Endothelial cell of umbilical vein (primary cell): ENCODE data around the gene RYR3. TPM values are rescaled to one million over a fixed set of nuclear protein-coding genes. Genes with fewer than 3 reads are reported as not detected.

ENCODE experiments used
- BruUV-seq: library from RNA; stranded (reverse); fragments of 400-500 nt; replicated peaks from 2 replicates; lab custom pipeline; 2021; lab: Mats Ljungman, UMichigan
- CTCF ChIA-PET: fragments of 300-600, 350-600 bp; sonication (Branson Sonifier 250); formaldehyde crosslinking; loops from one replicate; lab custom pipeline; 2021; ENCODE audit warnings: antibody characterized with exemption, inconsistent platforms; lab: Charles Lee
- POLR2A ChIA-PET: fragments of 300-600, 350-600 bp; sonication (Branson Sonifier 250); formaldehyde crosslinking; loops from one replicate; lab custom pipeline; 2021; ENCODE audit warnings: antibody characterized with exemption, inconsistent platforms; lab: Charles Lee
- DNase-seq: peaks from one replicate; pipeline ENCODE4 v3.0.0-alpha.2; 2011; ENCODE audit warnings: low read depth, low spot score
- FAIRE-seq: peaks from 2 replicates; lab custom pipeline; 2011; peaks lifted over from hg19 to GRCh38; lab: Jason Lieb, UNC
- H2AFZ ChIP-seq: 2 replicates; pipeline ENCODE4 v1.6.0; 2012; ENCODE audit warnings: low read depth, low read length, control low read depth, inconsistent platforms
- H3K27ac ChIP-seq: 2 replicates; pipeline ENCODE4 v1.5.1; 2011; ENCODE audit warnings: low read depth, mild to moderate bottlenecking, control low read depth, low read length, moderate library complexity; ENCODE audit not compliant: insufficient read depth
- H3K27me3 ChIP-seq, 2 experiments: 2 replicates each; pipeline versions ENCODE4 v1.6.0 to v1.6.1; 2011; ENCODE audit warnings: low read length in 2 of 2, mixed read lengths in 1 of 2; ENCODE audit not compliant: control insufficient read depth in 2 of 2, insufficient read depth in 2 of 2
- H3K36me3 ChIP-seq, 2 experiments: 2 replicates in 1 of 2; 3 replicates in 1 of 2; pipeline ENCODE4 v1.5.1; 2011; ENCODE audit warnings: low read length in 2 of 2, mild to moderate bottlenecking in 1 of 2, moderate library complexity in 1 of 2; ENCODE audit not compliant: control insufficient read depth in 2 of 2, insufficient read depth in 2 of 2; ENCODE audit errors: extremely low read depth in 1 of 2
- H3K4me1 ChIP-seq: 3 replicates; pipeline ENCODE4 v1.5.1; 2011; ENCODE audit warnings: mild to moderate bottlenecking, low read length; ENCODE audit not compliant: control insufficient read depth, insufficient read depth; ENCODE audit errors: extremely low read depth
- H3K4me2 ChIP-seq: 2 replicates; pipeline ENCODE4 v1.6.1; 2011; ENCODE audit warnings: low read length, control low read depth, mixed read lengths; ENCODE audit not compliant: insufficient read depth
- H3K4me3 ChIP-seq, 3 experiments: fragments of 200-600 bp in 1 of 3; sonication (generic), shearing (Covaris generic) in 1 of 3; replicated peaks in 1 of 3; 2 replicates each; pipeline ENCODE4 v1.5.1; 2011 to 2016; ENCODE audit warnings: control low read depth in 3 of 3, low read length in 3 of 3, mild to moderate bottlenecking in 2 of 3, inconsistent platforms in 1 of 3, low read depth in 1 of 3, moderate library complexity in 1 of 3; ENCODE audit not compliant: insufficient read depth in 1 of 3
- H3K79me2 ChIP-seq: 2 replicates; pipeline ENCODE4 v1.6.0; 2012; ENCODE audit warnings: low read length, inconsistent platforms; ENCODE audit not compliant: control insufficient read depth, insufficient read depth
- H3K9ac ChIP-seq: replicated peaks from 2 replicates; pipeline ENCODE3; 2011; ENCODE audit warnings: low read length, control low read depth; ENCODE audit not compliant: insufficient read depth; ENCODE audit errors: extremely low read depth
- H3K9me1 ChIP-seq: replicated peaks from 3 replicates; pipeline ENCODE4 v1.6.0; 2011; ENCODE audit warnings: mild to moderate bottlenecking, low read length; ENCODE audit not compliant: control insufficient read depth, insufficient read depth; ENCODE audit errors: extremely low read depth
- H3K9me3 ChIP-seq: replicated peaks from 2 replicates; pipeline ENCODE4 v1.5.1; 2012; ENCODE audit warnings: low read length, inconsistent platforms; ENCODE audit not compliant: control insufficient read depth, insufficient read depth
- H4K20me1 ChIP-seq: replicated peaks from 2 replicates; pipeline ENCODE3; 2011; ENCODE audit warnings: mild to moderate bottlenecking, low read length; ENCODE audit not compliant: control insufficient read depth, insufficient read depth; ENCODE audit errors: extremely low read depth
- CTCF ChIP-seq, 2 donors: IDR thresholded peaks; 1 replicate in 1 of 2; 2 replicates in 1 of 2; pipeline ENCODE4 v1.5.1; 2011; ENCODE audit warnings: low read length in 2 of 2, mild to moderate bottlenecking in 2 of 2, moderate library complexity in 2 of 2, control low read depth in 1 of 2, inconsistent platforms in 1 of 2, low read depth in 1 of 2; ENCODE audit not compliant: insufficient read depth in 1 of 2; ENCODE audit errors: extremely low read depth in 1 of 2
- EZH2 ChIP-seq: IDR thresholded peaks from 2 replicates; pipeline ENCODE4 v1.6.1; 2012; ENCODE audit warnings: borderline replicate concordance, low read depth, mild to moderate bottlenecking, moderate library complexity, low read length, inconsistent platforms; ENCODE audit not compliant: severe bottlenecking
- FOS ChIP-seq: IDR thresholded peaks from 2 replicates; pipeline ENCODE4 v1.6.1; 2011; ENCODE audit warnings: mild to moderate bottlenecking, low read length, moderate library complexity, borderline replicate concordance; ENCODE audit not compliant: insufficient read depth
- GATA2 ChIP-seq: IDR thresholded peaks from 2 replicates; pipeline ENCODE4 v1.7.0; 2011; ENCODE audit warnings: low read depth, mild to moderate bottlenecking, moderate library complexity, mixed read lengths, low read length; ENCODE audit not compliant: insufficient read length, insufficient read depth
- JUN ChIP-seq: IDR thresholded peaks from 2 replicates; pipeline ENCODE4 v1.6.1; 2011; ENCODE audit warnings: borderline replicate concordance, low read depth; ENCODE audit not compliant: insufficient read length, insufficient read depth
- MAX ChIP-seq: IDR thresholded peaks from 2 replicates; pipeline ENCODE4 v1.6.1; 2011; ENCODE audit not compliant: insufficient read depth, insufficient read length
- MYC ChIP-seq: IDR thresholded peaks from one replicate; pipeline ENCODE4 v1.6.1; 2011; ENCODE audit warnings: mild to moderate bottlenecking, low read depth, low read length
- POLR2A ChIP-seq: IDR thresholded peaks from 2 replicates; pipeline ENCODE4 v1.6.1; 2012; ENCODE audit warnings: low read depth, mild to moderate bottlenecking, control low read depth, low read length
- POLR2AphosphoS5 ChIP-seq: IDR thresholded peaks from 2 replicates; pipeline ENCODE4 v1.6.1; 2012; ENCODE audit warnings: low read depth, mild to moderate bottlenecking, control low read depth, low read length, moderate library complexity; ENCODE audit not compliant: insufficient read depth
- dilution Hi-C: fragments of 300-500 bp; cut with MboI; formaldehyde crosslinking; loops from one replicate; pipeline ENCODE4 v1.15.0; 2019; ENCODE audit warnings: low sequenced_read_pairs; ENCODE audit not compliant: extremely low pct_ligation_motif_present
- intact Hi-C: fragments of 100-400 bp; cut with micrococcal nuclease; formaldehyde crosslinking; loops from one replicate; pipeline ENCODE4 v1.10.0; 2022
- polyA plus RNA-seq, 4 experiments: library from polyadenylated mRNA; depleted of rRNA in 3 of 4; stranded (reverse) in 3 of 4; unstranded in 1 of 4; fragments of >200 nt; gene quantifications; 2 replicates each; pipeline versions ENCODE4 v1.2.1 to v1.2.3, GENCODE V29; 2011 to 2012; ENCODE audit warnings: missing spikeins in 1 of 4
- total RNA-seq: library from RNA; stranded (reverse); gene quantifications from 2 replicates; pipeline ENCODE4 v1.2.3, GENCODE V29; 2021

Gene RYR3
- total and polyA plus RNA-seq, 2 donors (not counting 3 experiments of a cell fraction or from before 2014, with no cell fraction given) = not detected

- dilution Hi-C loops = no loop called here
- CTCF ChIA-PET = no interaction called here
Measured at GRCh38 chr15:33371159-33371558, 60.4 kb downstream of the RYR3 start.

More at GRCh38 chr15:33371159-33371558, 60.4 kb downstream of the RYR3 start:
- FAIRE-seq (no peak), DNase-seq (no peak)
- TF ChIP-seq MYC (no peak), CTCF (IDR thresholded peaks at IDR 0.05; ENCODE audit: extremely low read depth in 1 of 2, insufficient read depth in 1 of 2, low read depth in 1 of 2, low read length in 2 of 2) (no peak), MAX (no peak), POLR2AphosphoS5 (no peak), POLR2A (no peak), JUN (no peak), GATA2 (no peak), FOS (no peak), EZH2 (no peak)
- H3K79me2 ChIP-seq = no peaks in the 10 kb centered on the region
- no peak overlapping the region for H3K9ac ChIP-seq
- POLR2A ChIA-PET = no interaction called here
- no peak overlapping the region for H2AFZ ChIP-seq
- H3K4me2 ChIP-seq = no peak overlapping the region
- no peaks in the 10 kb centered on the region for H3K36me3 ChIP-seq
- intact Hi-C loops = no loop called here
- no peaks in the 10 kb centered on the region for H4K20me1 ChIP-seq
- no TSS peak for BruUV-seq
- no peak overlapping the region for H3K4me3 ChIP-seq
- no peaks in the 10 kb centered on the region for H3K4me1 ChIP-seq
- H3K9me1 ChIP-seq = no peaks in the 10 kb centered on the region
- H3K27ac ChIP-seq = no peak overlapping the region
- H3K27me3 ChIP-seq = no peaks in the 10 kb centered on the region
- no peaks in the 10 kb centered on the region for H3K9me3 ChIP-seq
